ENCODE results near the gene PTPRD.
"Not testable (repeated sequence)": the region's sequence is repeated elsewhere in the genome, so short reads cannot be mapped to it uniquely, and the experiment has no call there.

The PTPRD gene

DNA sequence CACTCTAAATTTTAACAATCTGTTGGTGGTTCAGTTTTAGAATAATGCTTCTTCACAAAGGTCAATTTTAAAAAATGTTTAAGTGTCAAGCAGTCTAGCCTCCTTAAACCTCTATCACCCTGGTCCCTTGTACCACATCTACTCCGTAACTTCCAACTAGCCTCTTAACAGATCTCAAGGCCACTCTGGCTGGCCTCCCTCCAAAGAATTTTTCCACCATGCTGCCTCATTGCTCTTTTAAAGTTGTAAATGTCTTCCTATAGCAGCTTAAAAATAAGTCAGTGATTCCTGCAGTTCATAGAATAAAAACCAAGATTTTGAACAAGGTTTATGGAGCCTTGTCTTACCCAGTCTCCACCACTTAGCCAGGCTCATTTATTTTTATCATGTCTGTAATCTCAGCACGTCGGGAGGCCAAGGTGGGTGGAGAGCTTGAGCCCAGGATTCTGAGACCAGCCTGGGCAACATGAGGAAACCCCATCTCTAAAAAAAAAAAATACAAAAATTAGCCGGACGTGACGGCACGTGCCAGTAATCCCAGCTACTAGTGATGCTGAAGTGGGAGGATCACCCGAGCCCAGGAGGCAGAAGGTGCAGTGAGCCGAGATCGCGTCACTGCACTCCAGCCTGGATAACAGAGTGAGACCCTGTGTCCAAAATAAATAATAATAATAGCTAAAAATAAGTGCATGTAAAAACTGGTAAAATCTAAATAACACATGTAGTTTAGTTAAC lies 1888.4 kb downstream of the PTPRD start:
- DNase-seq (ENCODE audit: low spot score): no peak

DNA sequence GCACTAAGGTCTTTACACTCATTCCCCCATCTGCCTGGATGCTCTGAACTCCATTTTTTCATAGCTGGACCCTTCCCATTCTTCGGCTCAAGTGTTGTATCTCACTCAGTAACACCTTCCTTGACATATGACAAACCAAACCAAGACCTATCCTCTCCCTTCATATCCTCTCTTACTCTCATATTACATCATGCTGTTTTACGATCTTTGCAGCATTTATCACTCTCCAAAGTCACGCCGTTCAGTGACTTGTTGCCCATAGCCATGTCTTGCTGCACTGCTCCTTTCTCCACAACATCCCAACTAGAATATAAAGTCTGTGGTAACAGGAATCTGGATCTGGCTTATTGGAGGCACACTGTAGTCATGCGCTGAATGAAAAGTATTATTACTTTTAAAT lies 1889.6 kb downstream of the PTPRD start:
- no peak for DNase-seq (ENCODE audit: low spot score)

DNA sequence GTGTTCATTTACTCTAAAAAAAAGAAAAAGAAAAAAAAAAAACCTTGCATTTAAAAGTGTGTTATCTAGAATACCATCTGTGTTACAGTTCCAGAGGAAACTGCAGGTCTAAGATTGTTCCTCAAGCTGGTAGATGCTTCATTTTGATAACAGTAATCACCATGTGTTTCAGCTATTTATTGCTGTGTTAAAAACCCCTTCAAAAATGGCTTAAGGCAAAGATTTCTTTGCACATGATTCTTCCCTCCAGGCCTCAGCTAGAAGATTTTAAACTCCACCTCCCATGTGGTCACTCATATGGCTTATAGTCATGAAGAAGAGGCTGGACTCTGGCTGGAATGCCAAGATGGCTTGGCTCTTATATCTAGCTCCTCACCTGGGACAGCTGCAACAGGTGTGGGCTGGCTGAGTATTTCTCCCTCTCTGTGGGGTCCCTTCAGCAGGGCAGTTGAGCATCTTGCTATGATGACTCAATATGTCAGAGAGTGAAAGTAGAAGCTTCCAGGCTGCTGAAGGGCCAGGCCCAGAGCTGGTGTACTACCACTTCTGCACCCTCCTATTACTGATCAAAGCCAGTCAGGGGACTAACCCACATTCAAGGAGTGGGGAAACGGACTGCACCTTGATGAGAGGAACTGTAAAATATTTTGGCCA lies 1892.8 kb downstream of the PTPRD start:
- no peak for DNase-seq (ENCODE audit: low spot score)

DNA sequence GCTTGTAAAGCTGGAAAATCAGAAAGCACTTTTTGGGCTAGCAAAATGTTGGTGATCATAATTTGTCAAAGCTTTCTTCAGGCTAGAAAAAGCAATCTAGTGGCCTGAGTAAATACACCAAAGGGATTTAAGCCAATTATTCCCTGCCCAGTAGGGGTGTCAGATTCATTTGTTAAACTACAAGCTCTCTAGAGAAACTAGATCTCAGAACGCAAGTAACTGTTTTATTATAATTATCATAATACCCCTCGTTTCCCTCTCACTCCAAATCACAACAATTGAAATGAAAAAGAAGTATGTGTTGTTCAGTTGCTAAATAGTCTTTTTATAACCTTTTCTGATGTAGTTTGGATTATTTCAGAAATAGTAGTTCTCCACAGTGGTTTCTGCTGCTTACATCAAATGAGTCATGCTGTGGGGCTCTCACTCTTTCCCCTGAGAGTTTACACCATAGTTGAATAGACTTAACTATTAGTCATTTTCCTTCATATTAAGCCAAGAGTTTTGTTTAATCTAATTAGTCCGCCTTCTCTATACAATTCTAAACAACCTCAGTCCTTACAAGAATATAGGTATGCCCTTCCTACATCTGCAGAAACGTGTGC lies 1894.6 kb downstream of the PTPRD start:
- no peak for DNase-seq (ENCODE audit: low spot score)

DNA sequence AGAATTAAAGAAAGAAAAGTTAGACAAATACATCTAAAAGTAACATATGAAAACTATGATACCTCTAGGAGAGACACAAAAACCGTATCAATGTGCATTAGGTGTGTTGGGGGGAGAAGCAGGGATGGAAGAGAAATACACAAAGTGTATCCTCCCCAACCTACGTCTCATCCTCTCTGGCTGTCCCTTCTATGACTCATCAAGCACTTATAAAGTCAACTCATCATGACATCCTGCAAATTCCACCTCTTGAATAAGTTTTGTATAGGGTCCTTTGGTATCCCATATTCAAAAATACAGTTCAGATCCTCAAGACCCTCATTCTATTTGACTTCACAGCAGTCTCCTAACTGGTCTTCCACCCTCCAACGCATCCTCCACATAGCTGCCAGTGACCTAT lies 1895.7 kb downstream of the PTPRD start:
- DNase-seq (ENCODE audit: low spot score): no peak

DNA sequence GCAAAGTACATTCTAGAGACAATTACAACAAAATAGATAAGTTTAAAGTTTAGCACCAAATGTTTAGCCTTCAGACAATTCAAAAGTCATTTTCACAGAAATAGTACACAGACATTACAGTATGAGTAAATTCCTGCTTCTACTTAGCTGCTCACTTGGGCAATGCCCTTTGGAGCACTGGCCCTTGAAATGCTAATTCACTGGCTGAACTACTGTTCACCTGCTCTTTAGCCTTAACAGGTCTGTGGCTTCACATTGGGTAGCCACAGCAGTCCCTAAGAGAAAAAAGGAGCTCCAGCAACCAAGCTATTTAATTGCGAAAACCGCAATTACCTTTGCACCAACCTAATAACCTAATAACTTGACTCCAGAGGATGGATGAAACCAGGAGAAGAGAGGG lies 1897.0 kb downstream of the PTPRD start:
- DNase-seq (ENCODE audit: low spot score): no peak

DNA sequence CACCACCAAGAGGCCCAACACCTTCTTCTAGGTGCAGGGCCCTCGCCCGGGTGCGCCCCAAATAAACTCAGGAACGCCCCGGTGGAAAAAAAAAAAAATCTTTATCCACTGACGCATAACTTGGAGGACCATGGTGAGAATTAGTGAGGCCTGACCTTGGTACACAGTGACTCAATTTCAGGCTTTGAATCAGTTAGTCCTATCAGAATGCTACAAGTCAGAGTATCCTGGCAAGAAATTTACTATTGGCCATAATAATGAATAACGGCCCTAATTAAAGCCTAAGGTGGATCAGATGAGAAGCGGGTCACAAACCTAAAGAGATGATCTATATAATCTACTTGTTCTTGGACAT lies 1899.0 kb downstream of the PTPRD start:
- DNase-seq (ENCODE audit: low spot score): no peak

DNA sequence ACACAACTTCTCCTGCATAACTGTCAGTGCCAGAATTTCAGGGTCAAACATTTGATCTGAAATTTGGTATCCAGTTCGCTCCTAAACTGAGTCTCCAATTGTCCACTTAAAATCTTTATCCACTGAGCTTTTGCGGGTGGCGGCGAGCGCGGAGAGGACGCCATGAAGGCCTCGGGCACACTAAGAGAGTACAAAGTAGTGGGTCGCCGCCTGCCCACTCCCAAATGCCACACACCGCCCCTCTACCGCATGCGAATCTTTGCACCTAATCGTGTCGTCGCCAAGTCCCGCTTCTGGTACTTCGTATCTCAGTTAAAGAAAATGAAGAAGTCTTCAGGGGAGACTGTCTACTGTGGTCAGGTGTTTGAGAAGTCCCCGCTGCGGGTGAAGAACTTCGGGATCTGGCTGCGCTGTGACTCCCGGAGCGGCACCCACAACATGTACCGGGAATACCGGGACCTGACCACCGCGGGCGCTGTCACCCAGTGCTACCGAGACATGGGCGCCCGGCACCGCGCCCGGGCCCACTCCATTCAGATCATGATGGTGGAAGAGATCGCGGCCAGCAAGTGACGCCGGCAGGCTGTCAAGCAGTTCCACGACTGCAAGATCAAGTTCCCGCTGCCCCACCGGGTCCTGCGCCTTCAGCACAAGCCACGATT lies 1899.5 kb downstream of the PTPRD start:
- no peak for DNase-seq (ENCODE audit: low spot score)

DNA sequence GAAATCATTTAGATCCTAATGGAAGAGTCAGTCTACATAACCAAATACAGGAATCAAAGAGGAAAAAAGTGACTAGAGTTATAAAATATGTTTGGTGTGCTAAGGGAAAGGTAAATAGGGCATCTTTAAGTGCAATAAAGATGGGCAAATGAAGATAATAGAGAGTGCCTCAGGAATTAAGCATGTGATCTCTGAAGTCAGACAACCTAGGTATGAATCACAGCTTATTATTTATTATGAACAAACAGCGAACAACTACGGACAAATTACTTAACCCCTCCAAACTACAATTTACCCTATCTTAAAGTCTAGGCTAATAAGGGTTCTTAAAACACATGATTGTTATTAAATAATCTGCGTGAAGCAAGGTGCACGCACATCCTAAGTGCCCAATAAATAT lies 1903.1 kb downstream of the PTPRD start:
- DNase-seq (ENCODE audit: low spot score): no peak

DNA sequence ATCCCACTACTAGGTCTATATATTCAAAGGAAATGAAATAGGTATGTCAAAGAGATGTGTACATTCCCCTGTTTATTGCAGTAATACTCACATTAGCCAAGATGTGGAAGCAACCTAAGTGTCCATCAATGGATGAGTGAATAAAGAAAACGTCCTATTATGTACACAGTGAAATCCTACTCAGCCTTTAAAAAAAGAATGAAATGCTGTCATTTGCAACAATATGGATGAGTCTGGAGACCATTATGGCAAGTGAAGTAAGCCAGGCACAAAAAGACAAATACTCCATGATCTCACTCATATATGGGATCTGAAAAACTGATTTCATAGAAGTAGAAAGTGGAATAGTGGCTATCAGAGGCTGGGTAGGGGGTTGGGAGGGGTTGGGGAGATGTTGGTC lies 1904.1 kb downstream of the PTPRD start:
- no peak for DNase-seq (ENCODE audit: low spot score)

DNA sequence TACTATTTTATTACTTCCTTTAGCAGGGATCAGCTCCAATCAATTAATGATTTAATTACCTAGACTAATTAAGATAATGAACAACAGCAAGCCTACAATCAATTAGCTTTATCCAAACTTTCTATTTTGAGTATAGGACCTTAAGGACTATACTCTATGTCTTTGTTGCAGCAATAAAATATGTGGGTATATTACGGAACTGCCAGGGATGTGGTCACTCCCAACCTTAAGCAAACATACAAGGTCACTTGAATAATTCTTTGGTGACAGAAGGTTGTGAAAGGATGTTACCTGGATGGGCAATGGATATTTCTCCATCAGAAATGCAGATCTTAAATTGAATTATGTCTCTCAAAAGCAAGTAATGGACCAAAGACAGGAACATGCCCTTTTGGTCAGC lies 1905.8 kb downstream of the PTPRD start:
- no peak for DNase-seq (ENCODE audit: low spot score)

DNA sequence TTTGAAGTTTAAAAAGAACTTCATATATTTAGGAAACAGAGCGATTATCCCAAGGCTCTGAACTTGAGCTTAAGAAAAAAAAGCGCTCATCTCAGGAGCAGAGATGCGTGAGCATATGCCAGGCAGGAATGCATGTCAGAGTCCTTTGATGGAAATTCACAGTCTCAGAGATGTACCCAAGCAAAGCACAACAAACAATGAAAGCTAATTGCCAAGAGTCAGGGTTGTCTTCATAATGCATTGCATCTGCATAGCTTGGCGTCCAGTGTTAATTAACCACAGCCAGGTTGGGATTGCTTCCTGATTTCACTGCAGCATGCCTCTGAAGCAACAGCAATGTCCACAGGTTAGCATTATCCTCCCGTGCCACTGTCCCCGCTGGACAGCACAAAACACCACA lies 1906.3 kb downstream of the PTPRD start:
- DNase-seq (ENCODE audit: low spot score): no peak

DNA sequence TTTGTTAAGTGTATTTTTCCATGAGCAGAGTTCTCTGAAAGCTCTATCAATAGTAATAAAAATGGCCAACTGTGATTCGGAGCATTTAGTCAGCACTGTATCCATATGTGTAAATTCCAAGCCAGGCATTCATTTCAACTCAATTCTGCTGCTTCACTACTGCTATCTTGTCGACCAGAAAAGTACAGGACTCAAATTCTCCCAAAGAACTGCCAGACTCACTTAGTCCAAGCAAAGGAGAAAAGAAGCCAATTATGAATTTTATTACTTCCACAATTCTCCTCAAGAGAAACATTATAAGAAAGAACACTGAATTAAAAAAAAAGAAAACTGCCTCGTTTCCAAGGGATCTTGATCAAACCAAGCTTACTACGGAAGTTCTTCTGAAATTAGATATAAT lies 1906.9 kb downstream of the PTPRD start:
- no peak for DNase-seq (ENCODE audit: low spot score)

DNA sequence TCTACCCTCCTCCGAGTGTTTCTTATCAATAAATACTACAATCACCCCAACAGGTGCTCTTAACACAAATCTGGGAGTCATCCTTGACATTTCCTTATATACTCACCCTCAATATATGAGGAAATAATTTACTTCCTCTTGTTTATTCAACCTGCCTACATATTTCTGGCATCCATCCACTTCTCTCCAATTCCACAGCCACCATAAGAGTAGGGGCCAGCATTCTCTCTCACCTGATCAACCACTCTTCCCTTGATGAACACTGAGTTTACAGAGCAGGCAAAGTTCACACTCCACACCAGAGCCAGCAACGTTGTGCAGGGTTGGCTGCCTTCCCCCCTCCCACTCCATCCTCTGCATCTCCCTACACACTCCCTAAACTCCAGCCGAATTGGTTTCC lies 1908.9 kb downstream of the PTPRD start:
- DNase-seq (ENCODE audit: low spot score): no peak

DNA sequence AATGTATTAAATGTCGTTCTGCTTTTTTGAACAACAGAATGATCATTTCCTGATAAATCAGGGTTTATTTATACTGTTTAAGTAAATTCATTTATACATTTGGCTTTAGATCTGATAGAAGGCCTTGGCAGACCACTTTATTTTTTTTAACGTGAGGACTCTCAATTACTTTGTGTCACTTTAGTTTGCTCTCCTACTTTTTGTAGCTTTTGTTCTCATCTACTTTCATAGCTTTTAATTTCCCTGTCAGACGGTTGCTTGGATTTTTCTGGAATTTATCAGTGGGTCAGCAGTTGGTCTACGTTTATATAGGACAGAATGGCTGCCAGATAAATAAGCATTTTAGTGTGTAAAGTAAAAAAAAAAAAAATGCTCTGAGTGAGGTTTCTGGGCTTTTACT lies 1910.9 kb downstream of the PTPRD start:
- no peak for DNase-seq (ENCODE audit: low spot score)

DNA sequence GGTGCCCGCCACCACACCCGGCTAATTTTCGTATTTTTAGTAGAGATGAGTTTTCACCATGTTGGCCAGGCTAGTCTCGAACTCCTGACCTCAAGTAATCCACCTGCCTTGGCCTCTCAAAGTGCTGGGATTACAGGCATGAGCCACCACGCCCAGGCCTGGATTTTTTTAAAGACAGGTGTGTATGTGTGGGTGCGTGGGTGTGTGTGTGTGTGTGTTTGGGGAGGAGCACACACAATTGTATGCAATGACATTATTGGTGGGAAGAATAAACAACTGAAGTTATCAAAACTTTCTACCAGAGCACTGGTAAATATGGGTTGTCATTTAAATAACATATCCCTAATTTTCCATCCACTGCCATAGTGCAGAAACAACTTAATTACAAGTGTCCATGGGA lies 1915.2 kb downstream of the PTPRD start:
- DNase-seq (ENCODE audit: low spot score): not testable (repeated sequence)

DNA sequence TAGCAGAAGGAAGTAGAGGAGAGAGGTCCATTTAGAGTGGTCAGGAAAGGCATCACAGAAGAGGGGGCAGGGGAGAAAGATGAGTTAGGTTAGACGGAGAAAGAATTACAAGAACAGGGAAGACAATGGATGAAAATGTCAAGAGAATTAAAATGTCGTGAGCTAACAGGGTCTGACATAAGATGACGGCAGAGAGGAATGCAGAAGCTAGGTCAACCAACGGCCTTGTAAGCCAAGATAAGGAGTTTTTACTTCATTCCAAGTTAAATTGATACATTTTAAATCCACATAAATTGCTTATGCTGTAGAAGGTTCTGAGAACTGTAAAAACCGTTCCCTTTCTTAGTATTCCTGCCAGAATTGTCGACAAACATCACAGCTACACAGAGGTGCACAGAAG lies 1916.3 kb downstream of the PTPRD start:
- DNase-seq (ENCODE audit: low spot score): no peak

DNA sequence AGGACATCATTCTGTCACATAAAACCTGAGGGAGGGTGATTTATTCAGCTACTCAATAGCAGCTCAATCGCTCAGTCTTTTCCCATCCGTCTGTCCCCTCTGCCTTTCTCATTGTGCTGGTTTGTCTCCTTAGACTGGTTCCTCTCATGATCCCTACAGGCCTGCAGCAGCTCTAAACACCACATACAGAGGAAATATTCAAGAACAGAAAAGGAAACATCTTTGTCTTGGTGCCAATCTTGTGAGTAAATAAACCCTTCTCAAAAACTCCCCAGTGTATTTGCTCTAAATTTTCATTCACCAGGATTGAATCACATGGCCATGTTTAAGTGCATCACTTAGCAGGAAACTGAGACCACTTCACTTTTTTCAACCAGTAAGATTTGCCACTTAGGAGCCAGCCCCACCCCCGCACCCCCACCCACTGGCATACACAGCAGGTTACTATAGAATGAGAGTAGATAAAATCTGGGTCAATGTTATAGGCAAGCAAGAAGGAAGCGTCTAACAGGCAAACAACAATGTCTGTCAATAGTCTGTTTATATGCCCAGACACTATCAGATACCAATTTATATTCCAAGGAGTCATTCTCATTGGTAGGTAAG lies 1917.7 kb downstream of the PTPRD start:
- no peak for DNase-seq (ENCODE audit: low spot score)

DNA sequence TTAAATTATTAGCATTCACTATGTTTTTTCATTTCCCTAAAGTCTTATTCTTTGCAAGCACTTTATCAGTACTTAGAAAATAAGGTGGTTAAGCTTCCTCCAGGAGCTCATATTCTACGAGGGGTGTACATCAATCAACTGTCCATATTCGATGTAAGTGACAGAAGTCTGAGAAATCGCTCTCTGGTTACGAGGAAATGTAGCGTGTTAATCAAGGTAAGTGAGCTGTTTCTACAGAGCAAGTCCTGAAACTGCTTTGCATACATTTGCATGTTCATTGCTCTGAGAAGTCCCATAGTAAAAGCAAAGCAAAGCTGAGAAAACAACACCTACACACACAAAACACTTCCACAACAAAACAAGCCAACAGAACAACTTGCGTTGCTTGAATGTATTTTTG lies 1919.3 kb downstream of the PTPRD start:
- DNase-seq (ENCODE audit: low spot score): no peak

DNA sequence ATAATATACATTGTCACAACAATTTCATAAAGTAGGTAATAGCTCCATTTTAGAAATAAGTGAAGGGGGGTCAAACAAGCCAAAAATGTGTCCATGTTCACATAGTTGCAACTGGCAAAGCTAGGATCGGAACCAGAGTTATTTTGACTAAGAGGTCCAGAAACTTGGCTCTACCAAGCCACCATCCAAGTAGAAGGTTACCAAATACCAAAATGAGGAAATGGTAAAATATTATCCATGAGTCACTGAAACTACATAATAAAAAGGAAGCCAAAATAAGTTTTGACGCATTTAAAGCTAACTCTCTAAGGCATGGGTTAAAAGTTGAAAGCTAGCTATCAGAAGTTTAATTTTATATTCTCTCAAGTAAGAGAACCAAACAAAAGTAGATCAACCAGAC lies 1926.3 kb downstream of the PTPRD start:
- no peak for DNase-seq (ENCODE audit: low spot score)

DNA sequence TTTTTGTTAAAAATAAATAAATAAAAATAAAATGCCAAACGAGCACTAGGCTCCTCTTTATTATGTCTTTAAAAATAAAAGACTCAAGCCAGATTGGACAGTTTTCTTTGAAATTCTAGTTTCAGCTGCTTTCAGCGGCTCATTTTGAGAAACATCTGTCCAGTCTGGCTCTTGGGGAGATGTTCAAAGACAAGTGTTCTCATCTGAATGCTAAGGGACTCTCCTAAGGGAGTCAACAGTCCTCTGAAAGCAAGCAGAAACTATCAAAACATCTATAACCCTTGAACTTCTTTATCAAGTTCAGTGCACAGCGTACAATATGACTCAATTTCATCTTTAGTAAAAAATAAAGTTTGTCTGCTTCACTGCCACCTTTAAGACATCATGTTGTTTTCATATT lies 1927.0 kb downstream of the PTPRD start:
- no peak for DNase-seq (ENCODE audit: low spot score)

DNA sequence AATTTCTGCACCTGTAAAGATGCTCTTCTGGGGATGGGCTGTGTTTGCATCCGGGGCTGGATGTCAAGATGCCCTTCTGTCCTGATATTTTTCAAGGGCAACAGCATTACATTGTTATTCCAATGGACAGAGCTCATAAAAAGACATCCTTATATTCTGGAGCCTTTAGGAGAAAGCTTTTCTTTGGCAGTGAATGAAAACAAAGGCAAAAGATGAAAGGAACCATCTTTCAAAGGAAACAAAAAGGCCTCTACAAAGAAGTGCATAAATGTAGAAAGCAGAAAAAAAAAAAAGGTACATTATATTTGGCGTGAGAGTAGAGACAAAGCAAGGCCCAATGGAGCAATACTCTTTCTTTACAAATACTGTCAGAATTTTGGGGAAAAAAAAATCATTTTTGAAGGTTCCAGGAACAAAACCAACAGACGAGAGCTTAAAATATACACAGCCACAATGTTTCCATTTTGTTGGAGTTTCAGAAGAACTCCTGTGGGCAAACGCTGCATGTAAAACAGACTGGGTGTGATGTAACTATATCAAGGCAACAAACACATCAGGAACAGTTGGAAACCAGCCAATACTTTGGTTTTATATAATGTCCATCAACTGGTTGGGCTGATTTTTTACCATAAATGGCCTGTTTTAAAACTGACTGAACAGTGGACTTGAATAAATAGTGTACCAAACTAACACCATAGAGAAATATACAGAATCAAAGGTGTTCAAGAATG lies 1927.7 kb downstream of the PTPRD start:
- no peak for DNase-seq (ENCODE audit: low spot score)
